DMS114 treated with DMSO at 0.1 percent for 48 hours (cell line): ENCODE results near the gene ALDH3B1.

Experiments used
- DNase-seq: peaks from one replicate; lab custom pipeline; 2025; ENCODE audit not compliant: unreplicated experiment; lab: John Stamatoyannopoulos, UW

The ALDH3B1 gene

GRCh38 chr11:68030318-68031143 is 20.4 kb downstream of the ALDH3B1 start, which contains the start of gene NDUFS8:
Gene NDUFS8, plus strand, starts transcription at chr11:68030681. Its CDS starts 1,471 bp downstream, at chr11:68032152.
- DNase-seq: peak; percentile 100

GRCh38 chr11:68031144-68031464 is 21.0 kb downstream of the ALDH3B1 start:
- DNase-seq: no peak

GRCh38 chr11:68032003-68032402 is 21.9 kb downstream of the ALDH3B1 start:
- no peak for DNase-seq

- no peak for DNase-seq
Observed at GRCh38 chr11:68032997-68033707, 23.0 kb downstream of the ALDH3B1 start.

- no peak for DNase-seq
Observed at GRCh38 chr11:68033708-68034045, 23.6 kb downstream of the ALDH3B1 start.

- no peak for DNase-seq
Observed at GRCh38 chr11:68035266-68035876, 25.2 kb downstream of the ALDH3B1 start.

GRCh38 chr11:68036141-68036716 is 26.1 kb downstream of the ALDH3B1 start:
- no peak for DNase-seq

GRCh38 chr11:68036717-68037239 is 26.7 kb downstream of the ALDH3B1 start:
- no peak for DNase-seq

GRCh38 chr11:68037411-68038225 is 27.5 kb downstream of the ALDH3B1 start:
- DNase-seq: no peak

GRCh38 chr11:68038226-68038717 is 28.1 kb downstream of the ALDH3B1 start:
- DNase-seq: no peak

- peak; percentile 89 for DNase-seq
Observed at GRCh38 chr11:68038718-68039525, 28.8 kb downstream of the ALDH3B1 start, which contains the start of gene TCIRG1. Gene TCIRG1, plus strand, starts transcription at chr11:68039025. Its CDS starts 2,247 bp downstream, at chr11:68041272.

- no peak for DNase-seq
Observed at GRCh38 chr11:68039526-68040086, 29.5 kb downstream of the ALDH3B1 start.

GRCh38 chr11:68040101-68040956 is 30.2 kb downstream of the ALDH3B1 start:
- peak; percentile 82 for DNase-seq

- DNase-seq: no peak
Observed at GRCh38 chr11:68040957-68041591, 30.9 kb downstream of the ALDH3B1 start.

GRCh38 chr11:68041617-68042218 is 31.6 kb downstream of the ALDH3B1 start:
- no peak for DNase-seq

- no peak for DNase-seq
Observed at GRCh38 chr11:68042219-68043028, 32.3 kb downstream of the ALDH3B1 start.

GRCh38 chr11:68043029-68043348 is 32.9 kb downstream of the ALDH3B1 start:
- DNase-seq: no peak
